Activated T-helper 1 cell treated with anti-CD3 and anti-CD28 coated beads, Interleukin-12 subunit alpha, Interleukin-12 subunit beta, Interleukin-2, Interleukin-4 antibody, amounts not matched to agents 30 ng/mL and 10 ng/mL and 1 ng/mL, durations not matched to agents 14 hours and 24 hours and 36 hours (primary cell): ENCODE data around the gene PTPRK. TPM values are rescaled to one million over a fixed set of nuclear protein-coding genes. Genes with fewer than 3 reads are reported as not detected.
A peak's percentile ranks its signal among the peaks of the same experiment; 100 is the strongest.

Source experiments
- DNase-seq: peaks from one replicate; pipeline ENCODE4 v3.0.0; 2021; ENCODE audit warnings: low spot score
- H3K27ac Mint-ChIP-seq: one replicate; pipeline ENCODE4 v1.8.0; 2021; ENCODE audit warnings: mild to moderate bottlenecking, mixed read lengths
- H3K27me3 Mint-ChIP-seq: one replicate; pipeline ENCODE4 v1.8.0; 2022; ENCODE audit warnings: mild to moderate bottlenecking, moderate library complexity, mixed read lengths; ENCODE audit not compliant: insufficient read depth
- H3K36me3 Mint-ChIP-seq: one replicate; pipeline ENCODE4 v1.8.0; 2021; ENCODE audit warnings: low read depth, mixed read lengths
- H3K4me1 Mint-ChIP-seq: one replicate; pipeline ENCODE4 v1.8.0; 2021; ENCODE audit warnings: low read depth, mixed read lengths
- H3K4me3 Mint-ChIP-seq: one replicate; pipeline ENCODE4 v1.8.0; 2021; ENCODE audit warnings: mild to moderate bottlenecking, moderate library complexity, mixed read lengths
- H3K9me3 Mint-ChIP-seq: one replicate; pipeline ENCODE4 v1.8.0; 2021; ENCODE audit warnings: mixed read lengths
- intact Hi-C: fragments of 100-400 bp; cut with micrococcal nuclease; formaldehyde crosslinking; loops from one replicate; pipeline ENCODE4 v1.15.1; 2024
- total RNA-seq: library from RNA; stranded (reverse); gene quantifications from 2 replicates; pipeline ENCODE4 v1.2.3, GENCODE V29; 2022

Gene PTPRK
- total RNA-seq, 1 donor from 2014 or later: 3.2 TPM

DNA sequence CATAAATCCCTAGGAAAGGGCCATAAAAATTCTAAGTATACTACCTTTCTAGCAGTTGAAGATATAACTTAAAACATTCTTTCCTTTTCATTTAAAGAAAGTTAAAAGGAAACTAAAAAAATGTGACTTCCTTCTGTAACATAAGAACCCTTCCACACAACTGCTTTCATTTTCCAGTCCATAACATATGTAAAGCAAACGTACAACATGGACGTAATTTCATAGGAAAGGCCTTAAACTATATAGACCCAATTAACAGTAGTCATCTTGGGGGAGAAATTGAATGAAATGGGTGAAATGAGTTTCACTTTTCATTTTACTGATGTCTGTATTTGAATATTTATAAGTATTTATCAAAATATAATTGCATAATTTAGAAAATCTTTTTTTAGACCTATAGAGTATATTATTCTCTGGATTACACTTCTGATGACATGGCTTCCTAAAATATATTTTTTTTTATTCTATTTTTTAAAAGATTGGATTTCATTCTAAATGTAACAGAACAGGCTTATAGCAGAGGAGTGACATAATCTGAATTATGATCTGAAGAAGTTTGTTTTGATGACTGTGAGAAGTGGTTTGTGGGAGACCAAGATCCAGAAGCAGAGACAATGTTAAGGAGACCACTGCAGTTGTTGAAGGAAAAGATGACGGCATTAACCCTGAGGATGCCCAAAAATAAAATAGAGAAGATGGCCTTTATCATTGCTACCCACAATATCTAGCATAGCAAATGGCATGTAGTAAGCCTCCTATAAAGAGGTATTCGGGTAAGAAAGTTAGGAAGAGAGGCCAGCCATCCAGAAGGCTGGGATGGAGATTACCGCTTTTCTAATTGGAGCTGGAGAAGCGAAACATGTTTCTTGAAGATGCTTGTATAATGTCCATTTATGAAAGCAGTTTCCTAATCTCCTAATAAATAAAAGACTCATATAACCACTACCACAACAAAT lies 260.4 kb downstream of the PTPRK start:
- Mint-ChIP-seq H3K4me3 (peak overlapping the region; percentile 25), H3K4me1 (peaks cover 30% of the 10 kb centered on the region), H3K36me3 (peaks cover 2% of the 10 kb centered on the region), H3K9me3 (no peaks in the 10 kb centered on the region), H3K27ac (no peak overlapping the region), H3K27me3 (no peaks in the 10 kb centered on the region)
- DNase-seq: no peak
- intact Hi-C loops: loop anchor here (1.0 to 10.0 kb wide), 6 partner anchors 15 to 840 kb away; partner anchors contain the start of gene PTPRK

DNA sequence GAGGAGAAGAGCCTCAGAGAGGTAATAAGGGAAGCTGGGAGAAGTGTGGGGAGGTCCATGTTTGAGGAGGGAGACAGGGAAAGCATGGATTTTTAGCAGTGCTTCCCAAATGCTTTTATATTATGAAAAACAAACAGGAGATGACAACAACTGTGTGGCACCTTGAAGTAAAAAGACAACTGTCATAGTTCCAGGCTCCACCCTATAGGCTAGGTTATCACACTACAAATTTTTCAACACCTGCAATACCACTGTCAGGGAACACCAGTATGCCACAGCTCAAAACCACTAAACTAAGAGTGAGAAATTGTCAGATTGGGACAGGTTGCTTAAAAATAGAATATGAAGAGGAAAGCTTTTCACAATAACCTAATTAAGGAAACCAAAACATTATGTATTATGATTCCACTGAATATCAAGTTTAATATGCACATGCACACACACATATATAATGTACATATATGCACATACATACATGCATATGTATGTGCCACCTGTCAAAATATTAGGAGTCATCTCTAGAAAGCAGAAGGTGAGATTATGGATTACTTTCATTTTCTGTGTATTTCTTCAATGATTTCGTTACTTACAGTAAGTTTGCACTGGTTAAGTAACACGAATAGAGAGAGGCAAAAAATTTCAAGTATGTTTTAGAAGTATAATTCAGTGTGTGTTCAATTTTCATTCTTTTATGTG lies 261.2 kb downstream of the PTPRK start:
- intact Hi-C loops: loop anchor here (1.0 to 10.0 kb wide), 6 partner anchors 16 to 839 kb away; partner anchors contain the start of gene PTPRK
- DNase-seq: no peak
- peaks cover 2% of the 10 kb centered on the region for H3K36me3 Mint-ChIP-seq
- H3K27ac Mint-ChIP-seq: peak overlapping the region; percentile 41
- no peaks in the 10 kb centered on the region for H3K27me3 Mint-ChIP-seq
- peak overlapping the region; percentile 25 for H3K4me3 Mint-ChIP-seq
- H3K4me1 Mint-ChIP-seq: peaks cover 30% of the 10 kb centered on the region
- no peaks in the 10 kb centered on the region for H3K9me3 Mint-ChIP-seq

- no peaks in the 10 kb centered on the region for H3K27me3 Mint-ChIP-seq
- H3K4me3 Mint-ChIP-seq: no peak overlapping the region
- DNase-seq: no peak
- intact Hi-C loops: loop anchor here (5.0 to 10.0 kb wide), 2 partner anchors 281 to 399 kb away; no protein-coding TSS in a partner anchor
- H3K9me3 Mint-ChIP-seq: no peaks in the 10 kb centered on the region
- H3K36me3 Mint-ChIP-seq: peaks cover 2% of the 10 kb centered on the region
- no peak overlapping the region for H3K27ac Mint-ChIP-seq
- H3K4me1 Mint-ChIP-seq: peaks cover 49% of the 10 kb centered on the region
Measured at GRCh38 chr6:128256095-128256494, 264.3 kb downstream of the PTPRK start.

DNA sequence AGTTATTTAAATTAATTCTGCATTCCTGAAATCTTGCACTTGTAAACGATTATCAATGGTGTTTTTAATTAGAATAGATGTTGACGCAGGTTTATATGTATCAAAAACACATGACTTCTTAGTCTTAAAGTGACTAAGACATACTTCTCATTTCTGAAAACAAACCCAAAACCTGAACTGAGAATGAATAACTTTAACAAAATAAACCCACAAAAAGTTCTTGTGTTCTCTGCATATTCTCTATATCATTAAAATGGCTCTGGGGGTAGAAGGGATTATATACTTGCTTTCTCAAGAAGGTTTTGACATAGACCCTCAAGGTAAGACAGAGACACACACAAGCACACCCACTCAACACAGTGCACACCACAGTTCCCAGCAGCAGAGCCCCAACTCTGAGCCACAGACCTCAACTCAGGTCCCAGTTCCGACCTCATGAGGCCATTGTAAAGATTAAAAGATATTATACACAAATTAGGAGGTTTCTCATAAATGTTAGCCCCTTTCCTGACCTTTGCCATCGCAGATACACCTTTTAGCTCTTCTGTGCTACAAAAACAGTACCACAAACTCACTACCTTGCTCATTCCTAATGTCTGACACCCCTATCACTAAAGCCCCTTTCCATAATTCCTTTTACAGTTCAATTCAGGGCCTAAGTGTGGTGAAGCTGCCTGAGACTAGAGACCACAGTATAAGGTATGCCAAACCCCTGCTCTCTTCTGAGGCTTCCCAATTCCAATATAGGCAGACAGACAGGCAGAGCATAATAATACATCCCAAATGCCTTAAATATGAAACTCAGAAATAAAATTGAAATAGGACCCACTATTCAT lies 267.8 kb downstream of the PTPRK start:
- Mint-ChIP-seq H3K4me1 (peaks cover 21% of the 10 kb centered on the region), H3K36me3 (no peaks in the 10 kb centered on the region), H3K9me3 (no peaks in the 10 kb centered on the region), H3K4me3 (no peak overlapping the region), H3K27ac (no peak overlapping the region), H3K27me3 (no peaks in the 10 kb centered on the region)
- no peak for DNase-seq
- intact Hi-C loops: loop anchor here (10.0 kb wide), 1 partner anchor 278 kb away; no protein-coding TSS in a partner anchor

DNA sequence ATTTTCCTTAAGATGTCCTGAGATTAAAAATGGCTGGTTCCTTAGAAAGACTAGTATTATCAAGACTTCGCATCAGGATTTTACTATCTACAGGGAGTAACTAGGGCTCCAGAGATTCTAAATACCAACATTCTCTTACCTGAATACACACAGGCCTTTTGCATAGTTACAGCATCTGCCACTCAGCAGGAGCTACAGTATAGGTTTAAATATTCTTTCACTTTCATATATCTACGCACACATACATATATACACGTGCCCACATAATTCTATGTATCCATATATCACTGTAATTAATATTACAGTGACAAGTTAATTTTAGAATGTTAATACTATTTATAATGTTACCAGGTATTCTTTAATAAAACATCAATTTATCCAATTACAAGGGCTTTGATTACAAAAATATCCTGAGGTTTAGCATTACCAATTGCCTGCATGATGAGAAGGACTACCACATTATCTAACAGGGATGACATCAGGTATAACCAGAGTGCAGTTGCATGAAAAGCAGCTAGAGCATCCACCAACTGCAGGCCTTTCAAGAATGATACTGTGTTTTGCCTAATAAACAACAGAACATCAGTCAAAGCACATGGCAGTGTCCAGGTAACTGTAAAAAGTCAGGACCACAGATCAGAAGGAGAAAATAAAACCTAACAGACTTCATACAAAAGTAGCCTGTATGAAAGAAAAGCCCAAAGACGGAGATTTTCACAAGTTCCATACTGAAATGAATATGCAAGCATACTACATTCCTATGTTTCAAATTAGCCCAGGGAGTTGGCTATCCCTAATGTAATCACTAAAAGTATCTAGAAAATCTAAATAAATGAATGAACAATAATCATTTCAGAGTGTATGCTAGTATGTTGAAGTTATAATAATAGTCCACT lies 268.7 kb downstream of the PTPRK start:
- Mint-ChIP-seq H3K27me3 (no peaks in the 10 kb centered on the region), H3K4me3 (no peak overlapping the region), H3K4me1 (peaks cover 21% of the 10 kb centered on the region), H3K9me3 (no peaks in the 10 kb centered on the region), H3K27ac (no peak overlapping the region), H3K36me3 (no peaks in the 10 kb centered on the region)
- DNase-seq: no peak
- intact Hi-C loops: loop anchor here (10.0 kb wide), 1 partner anchor 277 kb away; no protein-coding TSS in a partner anchor

- Mint-ChIP-seq H3K4me3 (no peak overlapping the region), H3K27me3 (no peaks in the 10 kb centered on the region)
Measured at GRCh38 chr6:128250370-128251070, 269.9 kb downstream of the PTPRK start.

DNA sequence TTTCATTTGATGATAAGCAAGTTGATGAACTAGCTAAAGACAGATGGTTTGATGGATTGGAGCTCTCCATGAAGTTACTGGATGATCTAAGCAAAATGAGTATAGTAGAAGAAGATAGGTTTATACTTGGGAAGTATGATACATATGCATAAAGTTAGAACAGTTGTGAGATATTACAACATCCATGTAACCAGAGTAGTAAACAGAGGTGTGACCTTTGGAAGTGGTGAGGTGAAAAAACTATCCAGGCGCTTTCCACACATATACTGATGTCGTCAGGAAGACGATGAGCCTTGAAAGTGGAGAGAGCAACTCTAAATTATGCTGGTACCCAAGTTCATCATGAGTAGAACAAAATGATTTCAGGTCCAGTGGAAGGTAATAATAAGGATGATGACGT lies 271.0 kb downstream of the PTPRK start:
- no peaks in the 10 kb centered on the region for H3K27me3 Mint-ChIP-seq
- H3K4me3 Mint-ChIP-seq: no peak overlapping the region
- no peaks in the 10 kb centered on the region for H3K36me3 Mint-ChIP-seq
- H3K27ac Mint-ChIP-seq: no peak overlapping the region
- intact Hi-C loops: no loop called here
- H3K9me3 Mint-ChIP-seq: no peaks in the 10 kb centered on the region
- DNase-seq: no peak
- peaks cover 25% of the 10 kb centered on the region for H3K4me1 Mint-ChIP-seq

More at GRCh38 chr6:128250370-128251070, 269.9 kb downstream of the PTPRK start:
- intact Hi-C loops: loop anchor here (10.0 kb wide), 1 partner anchor 276 kb away; no protein-coding TSS in a partner anchor
- H3K36me3 Mint-ChIP-seq: no peaks in the 10 kb centered on the region
- H3K4me1 Mint-ChIP-seq: peaks cover 21% of the 10 kb centered on the region
- no peaks in the 10 kb centered on the region for H3K9me3 Mint-ChIP-seq
- DNase-seq: no peak
- H3K27ac Mint-ChIP-seq: no peak overlapping the region

- Mint-ChIP-seq H3K27ac (no peak overlapping the region), H3K4me1 (peaks cover 11% of the 10 kb centered on the region), H3K9me3 (no peaks in the 10 kb centered on the region), H3K27me3 (no peaks in the 10 kb centered on the region), H3K36me3 (no peaks in the 10 kb centered on the region), H3K4me3 (no peak overlapping the region)
- DNase-seq: no peak
- intact Hi-C loops: no loop called here
Measured at GRCh38 chr6:128246472-128247260, 273.7 kb downstream of the PTPRK start.

DNA sequence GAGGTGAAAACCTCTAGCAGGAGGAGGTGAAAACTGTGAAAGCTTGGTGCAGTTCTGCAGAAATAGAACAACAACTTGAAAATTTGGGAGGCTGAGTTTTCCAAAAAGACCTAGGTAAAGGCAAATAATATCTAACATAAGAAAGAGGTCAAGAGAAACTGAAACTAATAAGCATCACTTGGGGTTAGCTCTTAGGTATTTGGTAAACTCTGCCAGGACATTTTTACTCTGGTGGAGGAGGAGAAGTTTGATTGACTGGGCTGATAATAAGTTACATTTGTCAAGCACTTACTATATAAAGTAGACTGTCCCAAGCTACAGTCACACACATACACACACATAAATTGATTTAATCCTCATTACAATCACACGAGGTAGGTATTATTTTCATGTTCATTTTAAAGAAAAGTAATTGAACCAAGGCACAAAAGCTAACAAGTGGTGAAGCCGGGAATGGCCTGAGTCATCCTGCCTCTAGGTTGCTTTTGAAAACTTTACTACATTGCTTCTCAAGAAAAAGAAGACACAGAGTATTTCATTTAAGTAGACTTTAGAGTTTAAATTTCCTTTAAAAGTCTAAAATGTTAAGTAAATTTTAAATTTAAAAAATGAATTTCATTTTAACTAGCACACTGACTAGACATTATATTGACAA lies 275.5 kb downstream of the PTPRK start:
- H3K9me3 Mint-ChIP-seq: no peaks in the 10 kb centered on the region
- H3K36me3 Mint-ChIP-seq: no peaks in the 10 kb centered on the region
- peaks cover 13% of the 10 kb centered on the region for H3K4me1 Mint-ChIP-seq
- no peaks in the 10 kb centered on the region for H3K27me3 Mint-ChIP-seq
- H3K4me3 Mint-ChIP-seq: no peak overlapping the region
- intact Hi-C loops: no loop called here
- no peak for DNase-seq
- no peak overlapping the region for H3K27ac Mint-ChIP-seq

DNA sequence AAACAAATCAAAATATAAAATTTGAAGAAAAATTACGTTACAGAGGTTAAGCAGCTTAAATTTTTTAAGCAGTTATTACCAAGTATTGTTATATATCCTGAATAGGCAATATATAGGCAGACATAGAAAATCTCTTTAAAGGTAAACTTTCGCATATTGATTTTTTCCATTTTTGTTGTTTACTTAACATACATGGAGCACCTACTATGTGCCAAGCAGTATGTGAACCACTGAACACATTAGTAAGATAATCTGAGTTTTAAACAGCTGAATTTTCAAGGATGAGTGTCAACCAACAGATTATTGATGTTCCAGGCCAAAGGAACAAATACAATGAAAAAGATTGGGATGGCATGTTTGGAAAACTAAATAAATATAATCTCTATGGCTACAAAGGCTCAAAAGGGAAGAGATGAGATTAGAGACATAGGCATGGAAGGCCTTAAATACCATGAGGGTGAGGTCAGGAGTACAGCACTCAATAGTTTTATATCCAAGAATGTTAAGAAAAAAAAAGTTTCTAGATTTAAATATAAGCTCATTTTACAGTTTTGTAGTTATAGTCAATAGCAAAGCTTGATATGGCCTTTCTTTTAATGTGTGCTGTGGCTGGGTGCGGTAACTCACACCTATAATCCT lies 277.5 kb downstream of the PTPRK start:
- intact Hi-C loops: no loop called here
- H3K4me3 Mint-ChIP-seq: no peak overlapping the region
- H3K27ac Mint-ChIP-seq: no peak overlapping the region
- H3K36me3 Mint-ChIP-seq: no peaks in the 10 kb centered on the region
- peaks cover 2% of the 10 kb centered on the region for H3K27me3 Mint-ChIP-seq
- H3K4me1 Mint-ChIP-seq: peaks cover 14% of the 10 kb centered on the region
- no peak for DNase-seq
- no peaks in the 10 kb centered on the region for H3K9me3 Mint-ChIP-seq
